Measurements from ENCODE around the gene GALK1.
A peak's percentile ranks its signal among the peaks of the same experiment; 100 is the strongest.

Gene GALK1

DNA sequence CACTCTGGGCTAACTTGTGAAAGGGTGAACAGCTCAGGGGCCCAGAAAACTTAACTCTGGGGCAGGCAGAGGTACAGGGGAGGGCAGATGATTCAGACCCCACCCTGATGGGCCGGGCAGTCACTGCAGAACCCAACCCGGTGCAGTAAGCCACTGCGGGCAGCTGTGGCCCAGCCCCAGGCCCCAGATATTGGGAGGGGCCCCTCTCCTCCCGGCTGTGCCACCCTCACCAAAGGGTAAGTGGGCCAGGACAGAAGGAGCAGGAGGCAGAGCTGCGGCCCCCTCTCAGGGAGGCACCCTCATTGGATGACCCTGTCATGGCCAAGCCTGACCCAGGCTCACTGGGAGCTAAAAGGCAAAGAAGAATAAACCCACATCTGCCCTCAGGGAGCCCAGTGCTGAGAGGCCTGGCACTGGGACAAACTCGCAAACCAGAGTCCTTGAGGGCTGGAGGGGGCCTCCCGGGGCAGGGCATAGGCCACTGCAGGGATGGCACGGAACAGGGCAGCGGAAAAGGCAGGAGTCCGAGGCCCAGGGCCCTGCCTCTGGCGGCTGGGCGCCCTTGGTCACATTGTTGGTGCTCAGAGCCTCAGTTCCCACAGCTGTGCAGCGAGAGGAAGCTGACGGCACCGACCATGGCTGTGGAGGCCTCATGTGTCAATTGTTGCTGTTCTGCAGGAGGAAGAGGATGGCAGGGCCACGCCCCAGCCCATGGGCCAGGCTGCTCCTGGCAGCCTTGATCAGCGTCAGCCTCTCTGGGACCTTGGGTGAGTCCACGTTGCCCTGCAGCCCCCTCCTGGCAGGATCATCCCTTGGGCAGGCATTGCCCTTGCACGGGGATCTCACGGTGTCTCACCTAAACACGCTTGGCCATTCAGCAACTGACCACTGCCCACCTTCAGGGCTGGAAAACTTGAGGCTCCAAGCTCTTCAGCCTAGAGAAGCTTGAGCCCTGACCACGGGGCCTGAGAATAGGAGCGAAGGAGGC, 40.7 kb downstream of the GALK1 start:
- no peak for DNase-seq

DNA sequence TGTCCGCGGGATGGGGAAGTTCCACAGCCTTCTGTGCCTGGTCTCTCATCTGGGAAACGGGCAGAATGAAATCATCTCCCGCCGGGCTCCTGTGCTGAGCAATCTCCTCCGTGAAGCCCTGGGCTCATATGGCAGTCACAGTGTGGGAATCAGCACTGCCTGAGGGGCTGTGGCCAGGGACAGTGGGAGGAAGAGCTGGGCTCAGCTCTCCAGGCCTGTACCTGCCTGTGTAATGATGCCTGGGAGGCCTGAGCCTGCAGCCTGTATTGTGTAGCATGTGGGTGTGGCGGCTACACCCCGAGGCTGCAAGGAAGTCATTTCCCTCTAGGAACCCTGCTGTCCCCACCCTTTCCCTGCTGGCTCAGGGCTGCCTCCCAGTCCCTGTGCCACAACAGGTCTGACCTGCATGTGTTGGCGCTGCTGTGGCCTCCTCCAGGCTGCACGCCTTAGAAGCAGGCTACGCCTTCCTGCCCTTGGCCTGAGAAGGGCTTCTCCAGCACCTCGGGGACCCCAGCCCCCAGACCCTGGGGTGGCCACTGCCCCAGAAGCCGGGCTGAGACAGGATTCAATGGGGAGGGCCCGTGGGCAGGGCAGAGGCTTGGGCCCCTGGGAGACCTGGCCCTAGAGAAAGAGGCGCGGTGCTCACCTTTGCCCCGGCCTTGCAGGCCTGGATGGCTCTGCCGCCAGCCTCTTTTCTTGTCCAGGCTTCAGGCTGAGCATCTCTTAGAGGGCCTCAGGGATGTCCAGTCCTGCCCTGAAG, 41.6 kb downstream of the GALK1 start:
- no peak for DNase-seq

DNA sequence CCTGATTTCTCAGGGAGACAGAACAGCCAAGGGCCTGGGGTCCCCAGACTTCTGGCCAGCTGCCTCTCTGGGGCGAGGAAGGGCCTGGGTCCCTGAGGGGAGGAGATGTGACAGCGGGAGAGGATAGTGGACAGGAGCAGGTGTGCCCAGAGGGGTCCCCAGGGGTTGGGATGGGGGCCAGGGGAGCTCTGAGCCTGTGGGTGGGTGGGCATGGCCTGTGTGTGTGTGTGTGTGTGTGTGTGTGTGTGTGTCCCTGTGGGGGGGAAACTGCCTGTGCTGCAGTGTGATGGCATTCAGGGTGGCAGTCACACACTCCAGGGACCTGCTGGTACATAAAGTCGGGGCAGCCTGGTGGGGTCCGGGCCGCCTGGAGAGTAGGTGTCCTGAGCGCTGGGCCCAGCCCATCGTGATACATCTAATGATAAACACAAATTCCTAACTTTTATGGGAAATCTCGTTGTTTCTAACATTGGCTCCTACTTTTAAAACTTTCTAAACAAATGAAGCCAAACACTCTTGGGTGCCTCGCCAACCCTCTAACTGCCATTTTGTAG, 42.4 kb downstream of the GALK1 start:
- DNase-seq: no peak

DNA sequence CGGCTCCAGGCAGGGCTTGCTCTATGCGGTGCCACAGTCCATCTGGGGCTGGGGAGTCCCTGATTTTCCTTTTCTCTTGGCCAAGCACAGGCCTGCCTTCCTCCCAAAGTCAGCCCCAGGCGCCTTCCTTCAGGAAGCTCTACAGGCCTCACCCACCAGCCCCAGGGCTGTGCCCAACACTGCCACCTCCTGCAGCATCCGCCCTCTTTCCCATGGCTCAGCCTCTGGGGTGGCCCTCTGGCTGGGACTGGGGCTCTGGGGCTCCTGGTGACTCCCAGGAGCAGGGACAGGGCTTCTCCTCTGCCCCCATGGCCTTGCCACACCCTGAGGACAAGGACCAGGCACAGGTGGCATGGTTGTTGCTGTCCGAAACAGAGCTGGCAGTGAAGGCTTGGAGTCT, 42.9 kb downstream of the GALK1 start:
- no peak for DNase-seq

DNA sequence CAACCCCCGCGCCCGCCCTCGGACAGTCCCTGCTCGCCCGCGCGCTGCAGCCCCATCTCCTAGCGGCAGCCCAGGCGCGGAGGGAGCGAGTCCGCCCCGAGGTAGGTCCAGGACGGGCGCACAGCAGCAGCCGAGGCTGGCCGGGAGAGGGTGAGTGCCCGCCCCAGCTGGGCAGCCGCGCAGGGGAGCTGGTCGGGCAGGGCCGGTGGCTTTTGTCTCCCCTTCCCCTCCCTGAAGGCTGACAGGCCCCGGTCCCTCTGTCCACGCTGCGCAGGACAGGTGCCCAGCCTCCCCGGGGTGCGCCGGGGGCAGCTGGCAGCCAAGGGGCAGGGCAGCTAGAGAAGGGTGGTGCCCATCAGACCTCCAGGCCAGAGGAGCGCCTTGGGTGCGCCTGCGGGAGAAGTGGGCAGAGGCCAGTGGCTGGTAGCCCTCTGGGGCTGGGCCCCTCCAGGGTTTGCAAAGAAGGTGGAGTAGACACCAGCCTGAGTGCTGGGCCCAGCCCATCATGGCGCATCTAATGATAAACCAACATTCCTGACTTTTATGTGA, 43.5 kb downstream of the GALK1 start:
- no peak for DNase-seq

DNA sequence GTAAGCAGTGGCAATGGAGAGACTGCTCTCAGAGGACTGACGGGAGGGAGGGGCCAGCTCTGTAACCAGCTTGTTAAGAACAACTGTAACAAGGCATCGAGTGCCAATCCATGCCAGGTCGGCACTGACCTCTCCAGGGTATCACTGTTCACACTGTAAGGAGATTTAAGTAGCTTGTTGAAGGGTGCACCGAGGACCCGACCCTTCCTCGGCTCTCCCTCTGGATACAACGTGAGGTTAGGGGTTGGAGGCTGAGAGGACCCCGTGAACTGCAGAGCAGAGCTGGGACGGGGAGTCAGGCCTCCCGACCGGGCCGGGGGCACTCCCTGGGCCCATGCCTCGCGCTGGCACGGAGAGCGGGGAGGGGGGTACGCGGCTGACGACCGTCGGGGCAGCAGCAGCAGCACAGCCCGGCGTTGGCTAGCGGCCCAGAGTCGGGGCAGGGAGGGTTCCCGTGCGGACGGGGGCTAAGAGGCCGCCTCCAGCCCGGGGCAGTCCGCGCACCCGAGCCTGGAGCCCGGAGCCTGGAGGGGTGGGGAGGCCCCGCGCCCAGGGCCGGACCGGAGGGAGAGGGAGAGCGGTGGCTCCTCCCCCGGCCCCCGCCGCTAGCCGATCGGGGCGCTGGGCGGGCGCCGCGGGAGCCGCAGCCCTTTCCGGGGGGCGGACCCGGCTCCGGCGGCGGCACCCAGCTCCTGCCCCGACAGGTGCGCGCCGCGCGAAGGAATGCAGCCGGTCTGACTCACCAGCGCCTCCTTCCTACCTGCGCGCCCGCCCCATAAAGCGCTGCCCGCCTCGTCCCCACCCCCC, 44.1 kb downstream of the GALK1 start, which contains the start of gene ITGB4:
ITGB4 (plus strand) TSS at position 804 of the 807 bp plus-strand sequence. CDS start 3,245 bp downstream, outside the sequence.
- peak; percentile 50 for DNase-seq

DNA sequence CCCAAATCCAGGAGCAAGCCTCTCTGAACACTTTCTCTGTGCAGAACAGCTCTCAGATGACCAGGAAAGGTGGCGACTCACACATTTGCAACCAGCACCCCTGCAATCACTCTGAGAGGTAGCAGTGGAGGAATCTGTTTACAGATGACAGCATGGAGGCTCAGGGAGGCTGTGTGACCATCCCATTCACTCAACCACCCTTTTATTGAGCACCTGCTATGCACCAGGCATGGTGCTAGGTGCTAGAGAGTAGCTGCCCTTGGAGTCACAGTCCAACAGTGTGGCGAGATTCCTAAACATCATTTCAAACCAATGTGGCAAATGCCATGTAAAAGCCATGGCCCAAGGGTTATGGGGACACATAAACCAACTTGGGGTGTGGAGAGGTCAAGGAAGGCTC, 45.3 kb downstream of the GALK1 start:
- DNase-seq: no peak

DNA sequence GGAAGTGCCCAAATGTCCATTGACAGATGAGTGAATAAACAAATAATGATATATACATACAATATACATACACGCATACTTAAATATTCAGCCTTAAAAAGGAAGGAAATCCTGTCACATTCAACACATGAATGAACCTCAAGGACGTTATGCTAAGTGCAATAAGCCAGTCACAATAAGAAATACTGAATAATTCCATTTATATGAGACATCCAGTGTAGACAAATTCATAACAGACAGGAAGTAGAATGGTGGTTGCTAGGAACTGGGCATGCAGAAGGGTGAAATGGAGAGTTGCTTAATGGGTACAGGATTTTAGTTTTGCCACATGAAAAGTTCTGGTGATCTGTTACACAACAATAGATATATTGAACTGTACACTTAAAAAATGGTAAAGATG, 52.5 kb downstream of the GALK1 start:
- no peak for DNase-seq

Measured in 8988T (cell line).